Bronchial epithelial cell (primary cell): ENCODE measurements around the gene MYLIP. TPM values are rescaled to one million over a fixed set of nuclear protein-coding genes. Genes with fewer than 3 reads are reported as not detected.

Experiments
- DNase-seq: peaks from one replicate; pipeline ENCODE4 v3.0.0-alpha.2; 2010; ENCODE audit warnings: low read depth
- FAIRE-seq: peaks from 2 replicates; lab custom pipeline; 2011; peaks lifted over from hg19 to GRCh38; lab: Jason Lieb, UNC
- H3K27me3 ChIP-seq: 2 replicates; pipeline ENCODE4 v1.5.1; 2011; ENCODE audit warnings: low read length; ENCODE audit not compliant: control insufficient read depth, insufficient read depth
- H3K36me3 ChIP-seq: 2 replicates; pipeline ENCODE4 v1.5.1; 2011; ENCODE audit warnings: low read length; ENCODE audit not compliant: control insufficient read depth, insufficient read depth
- H3K4me3 ChIP-seq: 2 replicates; pipeline ENCODE4 v1.5.1; 2011; ENCODE audit warnings: mild to moderate bottlenecking, low read depth, low read length, control low read depth
- total RNA-seq: library from RNA; depleted of rRNA; stranded (reverse); fragments of >200 nt; gene quantifications from 2 replicates; pipeline ENCODE4 v1.2.1, GENCODE V29; 2014
- TF ChIP-seq, protein P1 (sequence below): IDR thresholded peaks from 2 replicates; pipeline ENCODE4 v1.5.1; 2011; ENCODE audit warnings: mild to moderate bottlenecking, moderate library complexity, low read length, control low read depth, inconsistent platforms; ENCODE audit not compliant: insufficient read depth, severe bottlenecking

Gene MYLIP
- total RNA-seq, 1 donor from 2014 or later: 8.2 TPM

DNA sequence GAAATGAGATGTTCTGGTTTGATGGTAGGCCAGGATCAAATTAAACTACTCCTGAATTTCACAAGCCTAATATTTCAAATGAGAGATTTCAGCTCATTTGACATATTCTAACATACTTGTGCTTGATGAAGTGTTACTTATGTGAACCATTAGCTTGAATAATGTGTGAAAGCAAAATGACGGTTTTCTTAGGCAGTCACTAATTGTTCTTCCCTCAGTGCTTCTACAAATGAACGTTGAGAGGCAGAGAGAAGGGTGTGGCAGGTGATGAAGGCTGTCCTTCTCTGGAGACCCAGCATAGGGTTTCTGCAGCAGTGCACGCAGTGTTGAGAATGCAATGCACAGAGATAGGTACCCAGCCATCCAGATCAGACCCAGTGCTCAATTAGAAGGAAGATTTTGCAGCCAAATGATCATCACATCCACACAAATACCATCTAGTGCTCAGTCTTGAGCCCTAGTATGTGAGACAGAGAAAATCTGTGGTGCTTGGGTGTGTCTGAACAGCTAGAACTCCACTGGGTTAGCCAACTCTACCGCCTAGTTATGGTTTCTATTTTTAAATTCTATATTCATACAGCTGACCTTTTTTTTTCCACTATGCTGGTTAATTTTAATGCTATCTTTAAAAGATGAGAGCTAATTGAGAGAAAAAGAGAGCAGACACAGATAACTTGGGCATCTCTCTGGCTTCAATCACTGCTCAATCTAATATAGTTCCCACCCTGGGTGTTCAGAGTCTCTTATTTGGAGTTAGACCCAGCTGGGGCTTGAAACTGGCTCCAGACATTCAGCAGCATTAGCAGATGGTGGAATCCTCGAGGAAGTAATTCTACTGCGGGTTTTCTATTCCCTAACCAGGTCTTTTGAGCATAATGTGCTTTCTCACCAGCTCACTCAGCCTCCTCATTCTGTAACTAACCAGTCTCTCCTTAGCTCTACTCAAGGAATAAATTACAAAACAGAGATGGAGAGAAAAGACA is 4.4 kb upstream of the MYLIP start:
- Histone ChIP-seq H3K36me3 (no peaks in the 10 kb centered on the region), H3K4me3 (no peak overlapping the region), H3K27me3 (peaks cover 7% of the 10 kb centered on the region)
- TF ChIP-seq, protein P1, sequence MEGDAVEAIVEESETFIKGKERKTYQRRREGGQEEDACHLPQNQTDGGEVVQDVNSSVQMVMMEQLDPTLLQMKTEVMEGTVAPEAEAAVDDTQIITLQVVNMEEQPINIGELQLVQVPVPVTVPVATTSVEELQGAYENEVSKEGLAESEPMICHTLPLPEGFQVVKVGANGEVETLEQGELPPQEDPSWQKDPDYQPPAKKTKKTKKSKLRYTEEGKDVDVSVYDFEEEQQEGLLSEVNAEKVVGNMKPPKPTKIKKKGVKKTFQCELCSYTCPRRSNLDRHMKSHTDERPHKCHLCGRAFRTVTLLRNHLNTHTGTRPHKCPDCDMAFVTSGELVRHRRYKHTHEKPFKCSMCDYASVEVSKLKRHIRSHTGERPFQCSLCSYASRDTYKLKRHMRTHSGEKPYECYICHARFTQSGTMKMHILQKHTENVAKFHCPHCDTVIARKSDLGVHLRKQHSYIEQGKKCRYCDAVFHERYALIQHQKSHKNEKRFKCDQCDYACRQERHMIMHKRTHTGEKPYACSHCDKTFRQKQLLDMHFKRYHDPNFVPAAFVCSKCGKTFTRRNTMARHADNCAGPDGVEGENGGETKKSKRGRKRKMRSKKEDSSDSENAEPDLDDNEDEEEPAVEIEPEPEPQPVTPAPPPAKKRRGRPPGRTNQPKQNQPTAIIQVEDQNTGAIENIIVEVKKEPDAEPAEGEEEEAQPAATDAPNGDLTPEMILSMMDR: no peak
- FAIRE-seq (no peak), DNase-seq (no peak)

DNA sequence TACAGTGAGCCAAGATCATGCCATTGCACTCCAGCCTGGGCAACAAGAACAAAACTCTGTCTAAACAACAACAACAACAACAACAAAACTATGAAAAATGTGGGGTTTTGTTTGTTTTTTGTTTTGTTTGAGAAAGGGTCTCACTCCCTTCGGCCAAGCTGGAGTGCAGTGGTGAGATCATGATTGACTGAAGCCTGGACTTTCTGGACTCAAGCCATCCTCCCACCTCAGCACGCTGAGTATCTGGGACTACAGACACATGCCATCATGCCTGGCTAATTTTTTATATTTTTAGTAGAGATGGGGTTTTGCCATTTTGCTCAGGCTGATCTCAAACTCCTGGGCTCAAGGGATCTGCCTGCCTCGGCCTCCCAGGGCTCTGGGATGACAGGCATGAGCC is 2.8 kb upstream of the MYLIP start:
- Histone ChIP-seq H3K27me3 (peaks cover 7% of the 10 kb centered on the region), H3K4me3 (no peak overlapping the region), H3K36me3 (no peaks in the 10 kb centered on the region)
- DNase-seq: no peak
- FAIRE-seq: no peak
- TF ChIP-seq, protein P1: no peak

DNA sequence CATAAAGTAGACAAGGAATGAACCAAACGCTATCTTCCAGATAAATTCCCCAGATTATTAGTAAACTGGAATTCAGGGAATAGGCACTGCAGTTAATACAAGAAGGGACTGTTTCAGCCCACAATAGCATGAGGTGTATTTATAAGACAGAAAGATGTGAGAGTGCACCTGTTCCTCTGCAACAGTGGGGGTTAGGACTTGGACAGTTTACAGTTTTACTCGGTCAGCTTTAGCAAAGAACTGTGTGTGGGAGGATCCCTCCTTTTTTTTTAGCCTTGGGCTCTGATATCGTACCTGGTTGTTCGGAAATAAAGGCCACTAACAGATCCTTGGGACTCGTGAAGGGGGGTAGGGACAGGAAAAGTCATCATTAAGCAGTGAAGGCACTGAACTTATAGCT is 2.0 kb upstream of the MYLIP start:
- Histone ChIP-seq H3K27me3 (peaks cover 7% of the 10 kb centered on the region), H3K36me3 (no peaks in the 10 kb centered on the region), H3K4me3 (no peak overlapping the region)
- TF ChIP-seq, protein P1: no peak
- FAIRE-seq (no peak), DNase-seq (no peak)

DNA sequence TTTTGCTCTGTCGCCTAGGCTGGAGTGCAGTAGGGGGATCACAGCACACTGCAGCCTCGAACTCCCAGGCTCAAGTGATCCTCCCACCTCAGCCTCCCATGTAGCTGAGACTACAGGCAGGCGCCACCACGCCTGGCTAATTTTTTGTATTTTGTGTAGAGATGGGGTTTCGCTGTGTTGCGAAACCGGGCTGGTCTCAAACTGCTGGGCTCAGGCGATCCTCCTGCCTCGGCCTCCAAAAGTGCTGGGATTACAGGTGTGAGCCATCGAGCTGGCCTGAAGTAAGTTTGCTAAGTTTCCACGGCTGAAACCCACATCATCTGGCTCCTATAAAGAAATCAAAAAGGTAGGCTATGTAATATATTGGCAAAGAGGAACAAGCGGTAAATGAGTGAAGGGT is 1.4 kb upstream of the MYLIP start:
- Histone ChIP-seq H3K4me3 (no peak overlapping the region), H3K36me3 (no peaks in the 10 kb centered on the region), H3K27me3 (peaks cover 6% of the 10 kb centered on the region)
- TF ChIP-seq, protein P1: no peak
- FAIRE-seq: no peak
- DNase-seq: no peak

DNA sequence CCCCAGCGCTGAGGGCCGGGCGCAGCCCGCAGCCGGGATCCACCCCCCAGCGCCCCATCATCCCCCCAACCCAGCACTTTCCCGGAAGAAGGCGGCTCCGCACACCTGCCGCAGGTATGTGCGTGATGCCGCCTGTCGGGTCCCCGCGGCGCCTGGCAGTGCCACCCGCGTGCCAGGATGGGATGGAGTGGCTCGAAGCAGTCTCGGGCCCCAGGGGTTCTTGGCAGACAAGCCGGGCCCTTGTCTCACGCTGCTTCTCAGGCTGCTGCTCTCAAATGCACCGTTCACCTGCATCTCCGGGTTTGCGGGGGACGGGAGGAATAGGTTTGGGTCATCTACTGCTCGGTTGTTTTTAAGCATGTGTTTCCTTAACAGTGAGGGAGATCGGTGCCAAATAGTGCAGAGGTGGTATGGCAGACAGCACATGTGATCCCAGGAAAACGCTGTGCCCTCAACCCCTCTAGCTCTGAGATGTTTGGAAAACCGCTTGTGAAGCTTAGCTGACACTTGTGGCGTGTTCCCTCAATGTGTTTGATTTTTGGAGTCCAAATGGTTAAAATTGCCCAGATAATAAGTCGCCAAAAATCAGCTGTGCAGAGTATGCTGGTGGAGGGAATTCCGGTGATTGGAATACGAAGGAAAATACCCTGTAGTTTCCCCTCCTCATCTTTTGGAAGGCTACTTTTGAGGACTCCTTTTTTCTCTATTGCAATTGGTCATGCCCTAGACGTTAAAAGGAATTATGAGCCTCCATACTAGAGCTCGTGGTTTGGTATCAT is 926 bp downstream of the MYLIP start:
- no peak for FAIRE-seq

More for the DNA sequence above, 926 bp downstream of the MYLIP start:
- TF ChIP-seq, protein P1: no peak
- H3K36me3 ChIP-seq: no peaks in the 10 kb centered on the region
- H3K4me3 ChIP-seq: peak overlapping the region; percentile 73
- H3K27me3 ChIP-seq: no peaks in the 10 kb centered on the region
- DNase-seq: peak; percentile 13
